Measurements from ENCODE around the gene RC3H2.
A peak's percentile ranks its signal among the peaks of the same experiment; 100 is the strongest.
"Not testable (repeated sequence)": the region's sequence is repeated elsewhere in the genome, so short reads cannot be mapped to it uniquely, and the experiment has no call there.

The RC3H2 gene

DNA sequence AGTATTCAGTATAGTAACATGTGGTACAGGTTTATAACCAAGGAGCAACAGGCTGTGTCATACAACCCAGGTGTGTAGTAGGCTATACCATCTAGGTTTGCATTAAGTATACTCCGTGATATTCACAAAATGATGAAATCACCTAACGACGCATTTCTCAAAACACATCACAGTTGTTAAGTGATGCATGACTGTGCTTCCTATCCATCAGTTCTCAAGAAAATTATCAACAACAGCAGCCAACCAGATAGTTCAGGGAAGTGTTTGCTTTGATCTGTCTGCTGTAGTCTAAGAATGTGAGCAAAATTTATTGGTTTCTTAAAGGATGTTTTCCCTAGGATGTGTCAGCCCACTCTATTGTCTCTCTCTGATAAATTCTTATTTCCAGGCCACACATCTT is 18.8 kb upstream of the RC3H2 start:
- DNase-seq, result no peak

GRCh38 chr9:122922713-122923112 is 17.6 kb upstream of the RC3H2 start:
- no peak for DNase-seq

DNA sequence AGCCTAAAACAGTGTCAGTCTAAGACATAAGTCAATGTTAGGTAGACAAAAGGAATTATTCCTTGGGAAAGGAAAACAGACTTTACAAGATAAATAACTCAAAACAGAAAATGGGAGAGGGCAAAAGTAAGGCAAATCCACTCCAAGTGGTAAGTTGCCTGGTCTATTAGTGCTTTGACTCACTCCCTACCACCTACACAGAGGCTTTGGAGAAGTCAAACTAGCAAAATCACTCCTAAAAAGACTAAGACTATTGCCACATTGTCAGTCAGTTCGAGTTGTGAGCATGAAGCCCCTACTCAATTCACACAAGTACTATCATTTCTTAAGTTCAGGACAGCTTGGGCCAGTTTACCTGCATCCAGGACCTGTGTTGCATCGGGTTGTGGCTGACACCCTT is 13.2 kb upstream of the RC3H2 start:
- no peak for DNase-seq

- peak; percentile 85 for DNase-seq
Observed at GRCh38 chr9:122912964-122913673, 8.0 kb upstream of the RC3H2 start, which contains the start of gene ZBTB6. ZBTB6 (minus strand) TSS chr9:122913323; CDS start chr9:122912072, 1,251 bp downstream.

GRCh38 chr9:122912671-122912963 is 7.5 kb upstream of the RC3H2 start:
- peak; percentile 63 for DNase-seq

DNA sequence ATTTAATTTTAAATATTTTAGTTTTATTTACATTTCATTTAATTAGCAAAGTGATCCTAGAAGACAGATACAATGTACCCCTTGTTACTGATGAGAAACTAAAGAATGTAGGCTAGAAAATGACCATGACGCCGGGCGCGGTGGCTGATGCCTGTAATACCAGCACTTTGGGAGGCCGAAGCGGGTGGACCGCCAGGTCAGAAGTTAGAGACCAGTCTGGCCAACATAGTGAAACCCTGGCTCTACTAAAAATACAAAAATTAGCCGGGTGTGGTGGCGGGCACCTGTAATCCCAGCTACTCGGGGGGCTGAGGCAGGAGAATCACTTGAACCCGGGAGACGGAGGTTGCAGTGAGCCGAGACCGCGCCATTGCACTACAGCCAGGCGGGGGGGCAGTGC is 963 bp upstream of the RC3H2 start:
- DNase-seq, result not testable (repeated sequence)

DNA sequence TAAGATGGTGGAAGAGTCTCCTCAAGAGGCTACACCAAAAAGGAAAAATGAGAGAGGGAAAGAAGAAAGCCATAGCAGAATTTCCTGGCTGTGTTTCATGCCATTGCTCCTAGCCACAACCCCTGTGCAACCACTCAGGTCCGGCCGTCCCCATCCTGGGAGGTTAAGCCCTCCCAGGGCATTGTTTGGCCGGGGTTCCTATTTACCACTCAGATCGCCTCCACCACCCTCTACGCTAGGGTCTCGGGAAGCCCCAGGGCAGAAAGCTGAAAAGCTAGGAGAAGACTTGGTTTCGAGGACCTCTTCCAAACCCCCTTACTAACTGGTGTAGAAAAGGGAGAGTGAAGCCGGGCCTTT is 715 bp downstream of the RC3H2 start:
- peak; percentile 44 for DNase-seq

DNA sequence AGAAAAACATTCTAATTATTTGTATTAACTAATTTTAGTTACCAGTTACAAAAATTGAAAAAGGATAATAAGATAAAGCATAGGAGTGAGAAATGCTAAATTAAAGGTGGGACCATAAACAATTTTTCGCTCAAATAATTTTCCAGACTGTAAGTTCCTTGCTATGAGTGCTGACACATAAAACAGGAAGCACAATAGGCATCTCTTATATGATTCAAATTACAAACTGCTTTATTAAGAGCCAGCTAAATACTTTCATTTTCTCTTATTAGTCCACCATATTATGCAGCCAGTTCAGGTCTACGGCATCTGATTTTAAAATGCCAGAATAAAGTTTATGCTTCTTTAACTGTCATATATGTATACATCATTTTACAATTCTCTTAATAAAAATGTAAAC is 4.4 kb downstream of the RC3H2 start:
- DNase-seq, result peak; percentile 85

- DNase-seq, result no peak
Observed at GRCh38 chr9:122897969-122898368, 7.2 kb downstream of the RC3H2 start.

DNA sequence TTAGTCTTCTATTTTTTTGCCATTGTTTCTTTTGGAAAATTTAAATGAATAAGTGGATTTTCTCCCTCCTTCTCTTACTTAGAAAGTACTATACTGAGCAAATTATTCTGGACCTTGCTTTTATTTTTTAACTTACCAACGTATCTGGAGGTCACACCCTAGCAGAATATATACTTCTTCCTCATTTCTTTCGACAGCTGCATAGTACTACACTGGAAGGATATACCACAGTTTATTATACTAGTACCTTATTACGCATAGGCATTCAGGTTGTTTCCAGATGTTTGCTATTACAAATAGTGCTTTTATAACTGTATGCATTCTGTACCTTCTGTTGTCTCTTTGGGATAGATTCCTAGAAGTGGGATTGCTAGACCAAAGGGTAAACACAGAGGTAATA is 16.7 kb downstream of the RC3H2 start:
- DNase-seq, result no peak

DNA sequence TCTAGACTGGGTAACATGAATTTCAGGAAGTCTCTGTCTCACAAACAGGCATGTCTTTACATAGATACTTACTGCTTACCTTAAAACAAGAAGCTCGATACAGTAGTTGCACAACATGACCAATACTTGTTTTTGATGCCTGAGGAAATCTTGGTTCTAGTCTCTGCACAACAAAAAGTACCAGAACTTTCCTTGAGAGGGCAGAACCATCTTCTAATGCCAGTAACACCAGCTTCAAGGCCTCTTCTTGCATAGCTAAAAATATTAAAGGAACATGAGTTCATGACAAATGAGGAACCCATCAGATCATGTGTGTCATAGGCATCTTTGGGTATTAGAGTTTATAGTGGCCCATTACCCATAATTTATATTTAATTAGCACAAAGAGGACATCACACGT is 22.0 kb downstream of the RC3H2 start:
- peak; percentile 7 for DNase-seq

GRCh38 chr9:122879443-122879842 is 25.7 kb downstream of the RC3H2 start:
- no peak for DNase-seq

DNA sequence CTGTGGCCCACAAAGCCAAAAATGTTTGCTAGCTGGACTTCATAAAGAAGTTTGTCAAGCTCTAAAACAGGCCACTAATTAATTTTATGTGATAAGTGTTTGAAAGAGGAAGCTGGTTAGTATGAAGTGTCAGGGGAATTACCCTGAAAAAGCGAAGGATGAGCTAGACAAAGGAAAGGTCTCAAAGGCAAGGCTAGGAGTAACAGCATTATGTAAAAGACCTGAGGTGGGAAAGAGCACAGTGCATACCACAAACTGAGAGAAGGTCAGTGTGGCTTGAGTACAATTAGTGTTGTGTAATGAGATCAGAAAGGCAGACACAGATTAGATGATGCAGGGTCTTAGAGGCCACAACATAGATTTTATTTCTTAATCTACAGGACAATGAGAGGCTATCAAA is 29.6 kb downstream of the RC3H2 start:
- DNase-seq, result no peak

DNA sequence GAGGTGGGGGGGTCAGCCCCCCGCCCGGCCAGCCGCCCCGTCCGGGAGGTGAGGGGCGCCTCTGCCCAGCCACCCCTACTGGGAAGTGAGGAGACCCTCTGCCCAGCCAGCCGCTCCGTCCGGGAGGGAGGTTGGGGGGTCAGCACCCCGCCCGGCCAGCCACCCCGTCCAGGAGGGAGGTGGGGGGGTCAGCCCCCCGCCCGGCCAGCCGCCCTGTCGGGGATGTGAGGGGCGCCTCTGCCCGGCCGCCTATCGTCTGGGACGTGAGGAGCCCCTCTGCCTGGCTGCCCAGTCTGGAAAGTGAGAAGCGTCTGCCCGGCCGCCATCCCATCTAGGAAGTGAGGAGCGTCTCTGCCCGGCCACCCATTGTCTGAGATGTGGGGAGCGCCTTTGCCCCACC is 37.9 kb downstream of the RC3H2 start:
- DNase-seq, result not testable (repeated sequence)

- no peak for DNase-seq
Observed at GRCh38 chr9:122866079-122866478, 39.1 kb downstream of the RC3H2 start.

- DNase-seq, result no peak
Observed at GRCh38 chr9:122865300-122865699, 39.9 kb downstream of the RC3H2 start.

GRCh38 chr9:122863407-122863806 is 41.8 kb downstream of the RC3H2 start:
- no peak for DNase-seq

GRCh38 chr9:122860319-122861142 is 44.6 kb downstream of the RC3H2 start:
- DNase-seq, result no peak

- DNase-seq, result no peak
Observed at GRCh38 chr9:122857815-122858214, 47.3 kb downstream of the RC3H2 start.

- not testable (repeated sequence) for DNase-seq
Observed at GRCh38 chr9:122852085-122852786, 52.9 kb downstream of the RC3H2 start.

- no peak for DNase-seq
Observed at GRCh38 chr9:122848256-122848943, 56.8 kb downstream of the RC3H2 start.

GRCh38 chr9:122846371-122846940 is 58.7 kb downstream of the RC3H2 start:
- no peak for DNase-seq

GRCh38 chr9:122845116-122845515 is 60.0 kb downstream of the RC3H2 start:
- DNase-seq, result no peak

Data from inflammatory macrophage treated with lipopolysaccharide for 4 hours (primary cell).